GM19099 (cell line): Measurements from ENCODE around the gene CDH23.

Experiments used
- POLR2A ChIP-seq: IDR thresholded peaks from 3 replicates; pipeline ENCODE4 v1.6.1; 2011; ENCODE audit warnings: low read depth; ENCODE audit not compliant: insufficient read length; ENCODE audit errors: extremely low read depth

The CDH23 gene

GRCh38 chr10:71554671-71555070, 158.0 kb downstream of the CDH23 start:
- TF ChIP-seq POLR2A = no peak

GRCh38 chr10:71555087-71555723, 158.5 kb downstream of the CDH23 start:
- TF ChIP-seq POLR2A = no peak

- no peak for TF ChIP-seq POLR2A
Measured at GRCh38 chr10:71555724-71556119, 159.0 kb downstream of the CDH23 start.

GRCh38 chr10:71558991-71559390, 162.3 kb downstream of the CDH23 start:
- TF ChIP-seq POLR2A = no peak

GRCh38 chr10:71561003-71561574, 164.4 kb downstream of the CDH23 start:
- TF ChIP-seq POLR2A = no peak

- no peak for TF ChIP-seq POLR2A
Measured at GRCh38 chr10:71562181-71562580, 165.5 kb downstream of the CDH23 start.

- no peak for TF ChIP-seq POLR2A
Measured at GRCh38 chr10:71562904-71563303, 166.2 kb downstream of the CDH23 start.

GRCh38 chr10:71564194-71564820, 167.6 kb downstream of the CDH23 start:
- TF ChIP-seq POLR2A = no peak

- TF ChIP-seq POLR2A = no peak
Measured at GRCh38 chr10:71565284-71566000, 168.7 kb downstream of the CDH23 start.

GRCh38 chr10:71567006-71567405, 170.3 kb downstream of the CDH23 start:
- TF ChIP-seq POLR2A = no peak

- no peak for TF ChIP-seq POLR2A
Measured at GRCh38 chr10:71568896-71569492, 172.3 kb downstream of the CDH23 start.

GRCh38 chr10:71569775-71570588, 173.3 kb downstream of the CDH23 start:
- no peak for TF ChIP-seq POLR2A

GRCh38 chr10:71571460-71572175, 174.9 kb downstream of the CDH23 start:
- TF ChIP-seq POLR2A = no peak

- no peak for TF ChIP-seq POLR2A
Measured at GRCh38 chr10:71572962-71573361, 176.2 kb downstream of the CDH23 start.
